Measurements from ENCODE around the gene CD300LF. TPM values are rescaled to one million over a fixed set of nuclear protein-coding genes. Genes with fewer than 3 reads are reported as not detected.

CD300LF gene
- total and polyA plus RNA-seq, 2 donors (not counting 1 experiment from before 2014, with no cell fraction given): 0.52 to 1.1 TPM

- Histone ChIP-seq H3K27me3 (replicated peaks in 1 of 4; ENCODE audit: control extremely low read depth in 1 of 4, control insufficient read depth in 3 of 4, insufficient read depth in 4 of 4, low read length in 3 of 4) (no peaks in the 10 kb centered on the region), H3K27ac (ENCODE audit: low read length in 2 of 2) (no peak overlapping the region), H4K20me1 (ENCODE audit: control insufficient read depth, insufficient read depth, low read length, poor library complexity, severe bottlenecking) (peaks cover 86% of the 10 kb centered on the region), H3K36me3 (replicated peaks in 1 of 2; ENCODE audit: control extremely low read depth in 1 of 2, control insufficient read depth in 1 of 2, extremely low read depth in 1 of 2, insufficient read depth in 2 of 2, low read length in 1 of 2) (peaks cover 0 to 21% of the 10 kb centered on the region in 2 experiments), H3K4me1 (ENCODE audit: control insufficient read depth in 2 of 2, insufficient read depth in 2 of 2, low read length in 2 of 2) (peaks cover 34 to 42% of the 10 kb centered on the region in 2 donors), H3K4me3 (ENCODE audit: control extremely low read depth in 1 of 5, extremely low read depth in 1 of 5, insufficient read depth in 1 of 5, low read depth in 2 of 5, low read length in 4 of 5) (no peak overlapping the region), H3K79me2 (ENCODE audit: control insufficient read depth, insufficient read depth, low read length) (peaks cover 55% of the 10 kb centered on the region), H3K9me3 (ENCODE audit: control extremely low read depth in 1 of 3, control insufficient read depth in 2 of 3, insufficient read depth in 1 of 3, low read length in 2 of 3) (no peaks in the 10 kb centered on the region), H2AFZ (ENCODE audit: insufficient read depth, low read depth, low read length, poor library complexity, severe bottlenecking) (no peak overlapping the region), H3K4me2 (replicated peaks; ENCODE audit: low read depth, low read length, poor library complexity, severe bottlenecking) (no peak overlapping the region), H3K9ac (ENCODE audit: low read length) (no peak overlapping the region)
- intact Hi-C loops (cut with micrococcal nuclease): no loop called here
- no peak for ATAC-seq (ENCODE audit: low read depth)
- peaks cover 35% of the 10 kb centered on the region for H3K4me1 Mint-ChIP-seq
- TF ChIP-seq CTCF (IDR thresholded peaks at IDR 0.05) (no peak), EZH2 (IDR thresholded peaks at IDR 0.05; ENCODE audit: borderline replicate concordance, insufficient read depth, low read depth, low read length, poor library complexity, severe bottlenecking) (no peak)
- H3K27me3 Mint-ChIP-seq: no peaks in the 10 kb centered on the region
- no peak for DNase-seq
- no peak overlapping the region for H3K27ac Mint-ChIP-seq
- POLR2A ChIA-PET: interaction anchor here (0.6 kb wide), 1 partner anchor 84 kb away, joined by 5 read pairs; no protein-coding TSS in a partner anchor
- CTCF ChIA-PET: interaction anchor here (0.8 to 7.3 kb wide), 5 partner anchors 10 to 104 kb away, joined by 3 to 36 read pairs (median 18); partner anchors contain the start of gene RAB37
- no peaks in the 10 kb centered on the region for H3K9me3 Mint-ChIP-seq (ENCODE audit: insufficient read depth)
- H3K4me3 Mint-ChIP-seq: no peak overlapping the region
- WGBS (ENCODE audit: insufficient coverage): 100% methylated on average over 3 of the region's 5 CpGs
Measured at GRCh38 chr17:74761419-74761818, 48.7 kb upstream of the CD300LF start.

GRCh38 chr17:74760404-74761105, 47.8 kb upstream of the CD300LF start:
- H3K27ac Mint-ChIP-seq: no peak overlapping the region

More at GRCh38 chr17:74760404-74761105, 47.8 kb upstream of the CD300LF start:
- H3K4me2 ChIP-seq (replicated peaks; ENCODE audit: low read depth, low read length, poor library complexity, severe bottlenecking): no peak overlapping the region
- peaks cover 34 to 42% of the 10 kb centered on the region in 2 donors for H3K4me1 ChIP-seq (ENCODE audit: control insufficient read depth in 2 of 2, insufficient read depth in 2 of 2, low read length in 2 of 2)
- Mint-ChIP-seq H3K27me3 (no peaks in the 10 kb centered on the region), H3K4me3 (no peak overlapping the region), H3K4me1 (peaks cover 35% of the 10 kb centered on the region), H3K9me3 (ENCODE audit: insufficient read depth) (no peaks in the 10 kb centered on the region)
- 44% methylated on average over 5 of the region's 7 CpGs for WGBS (ENCODE audit: insufficient coverage)
- peaks cover 92% of the 10 kb centered on the region for H4K20me1 ChIP-seq (ENCODE audit: control insufficient read depth, insufficient read depth, low read length, poor library complexity, severe bottlenecking)
- peaks cover 0 to 17% of the 10 kb centered on the region in 2 experiments for H3K36me3 ChIP-seq (replicated peaks in 1 of 2; ENCODE audit: control extremely low read depth in 1 of 2, control insufficient read depth in 1 of 2, extremely low read depth in 1 of 2, insufficient read depth in 2 of 2, low read length in 1 of 2)
- H3K79me2 ChIP-seq (ENCODE audit: control insufficient read depth, insufficient read depth, low read length): peaks cover 64% of the 10 kb centered on the region
- POLR2A ChIA-PET: interaction anchor here (0.9 to 3.2 kb wide), 3 partner anchors 11 to 24 kb away, joined by 3 to 13 read pairs (median 6); partner anchors contain the start of gene RAB37
- intact Hi-C loops (cut with micrococcal nuclease): no loop called here
- no peak overlapping the region for H3K27ac ChIP-seq (ENCODE audit: low read length in 2 of 2)
- no peak overlapping the region for H3K4me3 ChIP-seq (ENCODE audit: control extremely low read depth in 1 of 5, extremely low read depth in 1 of 5, insufficient read depth in 1 of 5, low read depth in 2 of 5, low read length in 4 of 5)
- TF ChIP-seq CTCF (IDR thresholded peaks at IDR 0.05) (no peak), EZH2 (IDR thresholded peaks at IDR 0.05; ENCODE audit: borderline replicate concordance, insufficient read depth, low read depth, low read length, poor library complexity, severe bottlenecking) (no peak)
- no peaks in the 10 kb centered on the region for H3K27me3 ChIP-seq (replicated peaks in 1 of 4; ENCODE audit: control extremely low read depth in 1 of 4, control insufficient read depth in 3 of 4, insufficient read depth in 4 of 4, low read length in 3 of 4)
- H2AFZ ChIP-seq (ENCODE audit: insufficient read depth, low read depth, low read length, poor library complexity, severe bottlenecking): no peak overlapping the region
- ATAC-seq (ENCODE audit: low read depth) (no peak), DNase-seq (no peak)
- no peak overlapping the region for H3K9ac ChIP-seq (ENCODE audit: low read length)
- CTCF ChIA-PET: interaction anchor here (0.7 to 7.3 kb wide), 10 partner anchors 9 to 104 kb away, joined by 3 to 40 read pairs (median 9); partner anchors contain the start of genes NAT9 and RAB37
- H3K9me3 ChIP-seq (ENCODE audit: control extremely low read depth in 1 of 3, control insufficient read depth in 2 of 3, insufficient read depth in 1 of 3, low read length in 2 of 3): no peaks in the 10 kb centered on the region

Measured in B cell (primary cell).